Pulmonary artery endothelial cell (primary cell): ENCODE results near the gene CHRNA10. TPM values are rescaled to one million over a fixed set of nuclear protein-coding genes. Genes with fewer than 3 reads are reported as not detected.
A peak's percentile ranks its signal among the peaks of the same experiment; 100 is the strongest.

Experiments used
- DNase-seq: peaks from one replicate; pipeline ENCODE4 v3.0.0-alpha.2; 2011; ENCODE audit warnings: low read depth, low spot score
- total RNA-seq: library from RNA; depleted of rRNA; stranded (reverse); fragments of >200 nt; gene quantifications from 2 replicates; pipeline ENCODE4 v1.2.3, GENCODE V29; 2014

Gene CHRNA10, protein sequence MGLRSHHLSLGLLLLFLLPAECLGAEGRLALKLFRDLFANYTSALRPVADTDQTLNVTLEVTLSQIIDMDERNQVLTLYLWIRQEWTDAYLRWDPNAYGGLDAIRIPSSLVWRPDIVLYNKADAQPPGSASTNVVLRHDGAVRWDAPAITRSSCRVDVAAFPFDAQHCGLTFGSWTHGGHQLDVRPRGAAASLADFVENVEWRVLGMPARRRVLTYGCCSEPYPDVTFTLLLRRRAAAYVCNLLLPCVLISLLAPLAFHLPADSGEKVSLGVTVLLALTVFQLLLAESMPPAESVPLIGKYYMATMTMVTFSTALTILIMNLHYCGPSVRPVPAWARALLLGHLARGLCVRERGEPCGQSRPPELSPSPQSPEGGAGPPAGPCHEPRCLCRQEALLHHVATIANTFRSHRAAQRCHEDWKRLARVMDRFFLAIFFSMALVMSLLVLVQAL
- 0.33 and 0.78 TPM in 2 replicates for total RNA-seq

DNA sequence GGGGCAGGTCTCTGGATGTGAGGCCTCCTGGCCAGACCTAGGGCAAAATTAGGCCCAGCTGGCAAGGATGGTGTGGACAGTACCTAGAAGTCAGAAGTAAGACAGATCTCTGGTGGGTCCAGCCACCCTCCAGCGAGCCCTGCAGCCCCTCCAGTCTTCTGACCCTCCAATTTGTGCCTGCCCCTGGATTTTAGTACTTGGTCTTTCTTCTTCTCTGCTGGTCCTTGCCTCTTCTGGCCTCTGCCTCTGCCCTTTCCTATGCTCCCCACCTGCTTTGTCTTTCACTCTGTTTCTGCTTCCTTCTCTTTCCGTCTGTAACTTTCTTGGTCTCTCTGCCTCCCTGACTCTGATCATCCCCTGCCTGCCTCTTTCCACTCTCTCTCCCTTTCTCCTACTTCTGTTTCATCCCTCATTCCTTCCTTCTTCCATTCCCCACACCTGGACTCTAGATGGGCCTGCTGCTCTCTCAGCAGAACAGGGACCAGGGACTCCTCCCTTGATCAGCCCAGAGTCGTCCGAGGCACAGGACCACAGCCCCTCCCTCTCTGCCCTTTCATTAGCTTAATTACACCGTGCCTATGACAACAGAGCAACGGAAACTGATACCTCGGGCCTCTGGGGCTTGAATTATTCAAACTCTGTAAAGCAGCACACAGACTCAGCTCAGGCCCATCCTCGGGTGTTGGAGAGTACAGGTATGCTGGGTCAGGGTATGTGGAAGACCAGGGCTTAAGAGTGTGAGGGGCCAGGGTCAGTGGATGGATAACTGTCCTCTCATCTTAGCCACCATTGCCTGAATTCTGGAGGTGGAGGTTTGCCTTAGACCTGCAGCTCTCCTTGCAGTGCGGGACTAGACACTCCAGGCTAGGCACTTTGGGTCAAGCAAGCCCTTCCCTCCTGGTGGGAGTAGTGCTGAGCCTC lies at the start of gene CHRNA10:
CHRNA10 (minus strand) TSS at position 51 of the 921 bp plus-strand sequence. CDS start 72 bp downstream, outside the sequence.
- DNase-seq = no peak

DNA sequence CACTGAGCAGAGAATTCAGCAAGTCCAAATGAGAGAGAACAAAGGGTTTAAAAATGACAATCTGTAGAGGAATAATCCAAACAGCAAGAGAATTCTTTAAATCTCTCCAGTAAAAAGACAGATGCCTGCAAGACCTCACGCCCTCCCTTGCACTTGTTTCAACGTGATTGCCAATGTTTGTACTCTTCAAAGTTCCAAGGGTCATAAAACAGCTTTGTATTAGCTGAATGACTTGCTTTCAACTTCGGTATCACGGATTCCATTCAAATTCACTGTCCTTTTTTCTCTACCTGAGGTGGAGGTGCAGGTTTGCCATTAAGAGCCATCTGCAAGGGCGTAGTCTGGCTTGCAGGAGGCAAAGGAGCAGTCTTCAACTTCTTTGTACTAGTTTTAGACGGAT lies 41.1 kb upstream of the CHRNA10 start:
- DNase-seq = no peak

DNA sequence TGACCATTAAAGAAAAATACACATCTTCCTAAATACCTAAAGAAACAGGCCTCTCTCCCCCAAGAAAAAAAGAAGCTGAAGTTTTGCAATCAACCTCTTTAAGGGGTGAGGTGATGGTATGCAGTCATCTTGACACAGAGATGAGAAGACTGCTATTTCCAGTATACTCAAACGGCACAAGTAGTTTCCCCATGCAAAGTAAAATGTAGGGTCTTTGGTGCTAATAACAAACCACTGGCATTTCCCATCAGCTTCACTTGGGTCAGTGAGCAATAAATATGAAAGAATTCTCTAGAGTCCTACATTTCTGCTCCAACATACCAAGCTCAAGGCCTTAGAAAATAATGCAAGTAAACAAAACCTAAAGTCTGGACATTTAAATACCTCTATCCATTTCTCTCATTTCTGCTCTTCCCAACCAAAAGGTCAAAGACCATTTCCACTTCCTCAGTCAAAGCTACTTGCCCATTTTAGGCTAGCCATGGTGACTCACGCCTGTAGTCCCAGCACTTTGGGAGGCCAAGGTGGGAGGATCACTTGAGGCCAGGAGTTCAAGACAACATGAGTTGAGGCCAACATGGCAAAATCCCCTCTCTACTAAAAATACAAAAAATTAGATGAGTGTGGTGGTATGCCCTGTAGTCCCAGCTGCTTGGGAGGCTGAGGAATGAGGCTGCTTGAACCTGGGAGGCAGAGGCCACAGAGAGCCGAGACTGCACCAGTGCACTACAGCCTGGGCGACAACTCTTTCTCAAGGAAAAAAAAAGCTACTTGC lies 39.5 kb upstream of the CHRNA10 start:
- no peak for DNase-seq

DNA sequence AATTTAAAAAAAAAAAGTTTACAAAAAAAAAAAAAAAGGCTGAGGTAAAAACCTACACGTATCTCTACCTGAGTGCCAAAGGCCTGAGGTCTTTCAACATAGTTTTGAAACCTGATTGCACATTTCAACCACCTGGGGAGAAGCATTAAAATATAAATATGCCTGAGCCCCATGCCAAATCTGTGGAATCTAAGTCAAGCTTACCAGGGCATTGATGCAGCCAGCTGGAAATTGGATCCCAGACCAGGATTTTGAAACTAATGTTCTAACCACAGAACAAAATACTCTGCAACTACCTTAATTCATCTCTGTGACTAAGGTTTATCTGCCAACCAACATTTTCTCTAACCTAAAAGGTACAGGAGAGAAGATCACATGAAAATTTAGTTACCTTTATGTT lies 38.8 kb upstream of the CHRNA10 start:
- DNase-seq = no peak

DNA sequence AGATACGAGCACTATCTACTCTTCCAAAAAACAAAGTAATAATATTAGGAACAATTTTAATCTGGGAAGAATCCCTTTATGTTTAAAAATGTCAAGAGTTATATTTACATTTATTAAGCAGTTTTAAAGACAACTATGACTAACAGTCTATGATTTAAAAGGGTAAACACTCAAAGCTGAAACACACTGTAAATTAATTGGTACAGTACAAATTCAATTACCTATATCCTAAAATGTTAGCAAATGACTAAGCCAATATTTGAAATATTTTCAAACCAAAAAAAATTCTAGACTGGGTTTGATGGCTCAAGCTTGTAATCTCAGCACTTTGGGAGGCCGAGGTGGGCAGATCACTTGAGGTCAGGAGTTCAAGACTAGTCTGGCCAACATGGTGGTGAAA lies 36.0 kb upstream of the CHRNA10 start:
- no peak for DNase-seq

DNA sequence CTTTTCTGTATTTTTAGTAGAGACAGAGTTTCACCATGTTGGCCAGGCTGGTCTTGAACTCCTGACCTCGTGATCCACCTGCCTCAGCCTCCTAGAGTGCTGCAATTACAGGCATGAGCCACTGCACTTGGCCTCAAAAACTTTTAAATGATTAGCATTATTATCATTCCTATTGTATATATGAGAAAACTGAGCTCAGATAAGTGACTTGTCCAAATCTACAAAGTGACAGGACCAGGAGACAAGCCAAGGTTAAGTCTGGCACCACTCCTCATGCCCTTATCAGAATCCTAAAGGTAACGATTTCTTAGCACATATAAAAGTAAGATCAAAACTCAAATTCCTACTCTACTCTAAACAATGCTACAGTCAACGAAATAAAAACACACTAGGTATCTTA lies 32.2 kb upstream of the CHRNA10 start:
- no peak for DNase-seq

DNA sequence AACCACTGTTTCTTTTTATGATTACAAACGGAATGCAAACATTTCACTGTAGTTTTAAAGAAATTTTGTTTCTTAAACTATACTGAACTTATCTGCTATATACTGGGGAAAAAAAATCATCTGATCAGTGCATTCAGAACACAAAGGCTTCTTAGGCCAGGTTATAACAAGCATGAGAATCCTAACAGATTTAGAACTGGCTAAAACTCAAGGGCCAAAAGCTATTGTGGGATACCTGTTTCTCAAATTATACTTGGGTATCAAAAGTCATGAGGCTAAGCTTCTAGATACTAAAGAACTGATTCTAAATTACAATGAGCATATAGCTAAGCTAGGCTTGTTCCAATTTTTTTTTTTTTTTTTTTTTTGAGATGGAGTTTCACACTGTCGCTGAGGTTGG lies 29.7 kb upstream of the CHRNA10 start:
- DNase-seq = no peak

DNA sequence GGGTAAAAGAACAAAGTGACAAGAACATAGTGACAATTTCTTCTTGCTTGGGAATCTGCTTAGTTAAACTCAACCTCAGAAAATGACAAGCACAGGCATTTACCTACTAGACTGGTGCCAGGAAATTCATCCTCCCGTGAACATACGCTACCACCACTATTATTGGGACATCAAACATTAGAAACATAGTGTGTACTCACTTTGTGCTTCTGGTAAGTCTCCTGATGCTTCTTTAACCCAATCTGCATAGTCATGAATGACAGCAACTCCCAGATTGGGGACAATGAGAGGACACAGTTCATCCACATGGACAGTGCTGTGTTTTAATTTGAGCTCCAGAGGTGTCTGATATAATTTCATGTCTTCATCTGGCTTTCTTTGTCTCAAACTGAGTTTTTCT lies 29.2 kb upstream of the CHRNA10 start:
- DNase-seq = no peak

DNA sequence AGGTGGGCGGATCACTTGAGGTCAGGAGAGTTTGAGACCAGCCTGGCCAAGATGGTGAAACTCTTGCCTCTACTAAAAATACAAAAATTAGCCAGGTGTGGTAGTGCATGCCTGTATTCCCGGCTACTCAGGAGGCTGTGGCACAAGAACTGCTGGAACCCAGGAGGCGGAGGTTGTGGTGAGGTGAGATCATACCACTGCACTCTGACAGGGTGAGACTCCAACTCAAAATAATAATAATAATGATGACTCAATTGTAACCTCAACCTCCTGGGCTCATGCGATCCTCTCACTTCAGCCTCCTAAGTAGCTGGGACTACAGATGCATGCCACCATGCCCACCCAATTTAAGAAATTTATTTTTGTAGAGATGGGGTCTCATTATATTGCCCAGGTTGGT lies 15.6 kb upstream of the CHRNA10 start:
- no peak for DNase-seq

DNA sequence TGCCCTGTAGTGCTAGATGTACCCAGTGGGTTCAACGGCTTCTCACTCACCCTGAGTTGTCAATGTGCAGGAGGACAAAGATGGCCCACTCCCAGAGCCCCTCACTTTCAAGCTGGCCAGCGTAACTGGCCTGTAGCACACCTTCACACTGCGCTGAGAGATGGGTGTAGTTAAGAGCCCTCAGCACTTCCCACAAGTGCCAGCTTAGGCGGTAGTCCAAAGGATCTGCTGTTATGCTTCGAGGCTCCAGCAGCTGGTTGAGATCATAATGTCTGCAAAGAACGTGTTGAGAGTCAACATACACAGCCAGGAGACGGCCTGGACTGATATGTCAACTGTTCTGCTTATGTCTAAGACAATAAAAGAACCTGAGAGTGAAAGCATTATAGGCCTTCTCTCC lies 14.7 kb upstream of the CHRNA10 start:
- no peak for DNase-seq

DNA sequence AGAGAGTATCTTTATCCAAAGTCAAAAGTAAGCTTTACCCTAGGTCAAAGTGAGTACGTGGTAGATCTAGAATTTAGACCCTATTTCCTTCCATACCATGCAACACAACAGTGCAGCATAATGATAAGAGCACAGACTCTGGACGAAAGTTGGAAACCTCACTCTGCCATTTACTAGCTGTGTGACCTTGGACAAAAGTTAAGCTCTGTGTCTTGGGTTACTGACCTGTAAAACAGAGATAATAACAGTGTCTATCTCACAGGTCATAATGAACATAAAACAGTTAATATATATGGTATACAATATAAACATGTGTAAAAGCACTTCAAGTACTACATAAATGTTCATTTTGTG lies 13.6 kb upstream of the CHRNA10 start:
- no peak for DNase-seq

DNA sequence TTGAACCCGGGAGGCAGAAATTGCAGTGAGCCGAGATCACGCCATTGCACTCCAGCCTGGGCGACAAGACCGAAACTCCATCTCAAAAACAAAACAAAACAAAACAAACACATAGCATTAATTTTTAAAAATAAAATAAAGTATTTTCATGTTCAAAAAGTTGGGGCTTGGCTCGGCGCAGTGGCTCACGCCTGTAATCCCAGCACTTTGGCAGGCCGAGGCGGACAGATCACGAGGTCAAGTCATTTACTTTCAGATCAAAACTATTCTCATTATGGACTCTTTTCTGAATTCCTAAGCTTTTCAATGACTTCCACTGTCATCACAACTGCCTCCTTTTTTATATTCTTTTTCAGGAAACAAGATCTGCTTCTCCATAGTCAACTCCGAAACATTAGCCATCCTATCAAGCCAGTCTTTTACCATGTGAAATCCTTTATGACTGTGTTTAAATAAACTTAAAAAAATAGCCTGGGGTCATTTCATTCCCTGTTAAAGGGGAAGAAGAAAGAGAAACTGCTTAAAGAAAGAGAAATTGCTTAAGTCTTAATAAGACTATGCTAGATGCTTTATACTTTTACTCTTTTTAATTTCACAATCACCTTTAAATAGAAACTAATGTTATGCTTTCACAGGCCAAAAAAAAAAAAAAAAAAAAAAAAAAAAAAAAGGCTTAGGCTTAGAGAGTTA lies 13.1 kb upstream of the CHRNA10 start:
- DNase-seq = no peak

DNA sequence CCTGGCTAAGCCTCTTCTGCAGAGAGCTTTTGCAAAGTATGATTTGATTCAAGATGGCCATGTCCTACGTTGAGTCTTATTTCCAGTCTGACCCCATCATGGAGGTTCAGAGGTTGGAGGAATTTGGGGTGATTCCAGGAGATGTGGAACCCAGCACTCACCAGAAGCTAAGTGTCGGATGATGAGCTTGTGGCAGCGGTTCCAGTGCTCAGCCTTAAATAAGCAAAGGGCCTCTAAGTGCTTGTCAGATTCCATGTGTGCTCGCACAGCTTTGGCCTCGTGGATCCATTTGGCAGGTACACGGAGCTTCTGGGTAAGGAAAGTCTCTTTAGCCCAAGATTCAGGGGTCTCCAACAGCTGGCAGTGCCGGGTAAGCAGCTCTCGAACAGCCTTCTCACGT lies 11.9 kb upstream of the CHRNA10 start:
- DNase-seq = no peak

DNA sequence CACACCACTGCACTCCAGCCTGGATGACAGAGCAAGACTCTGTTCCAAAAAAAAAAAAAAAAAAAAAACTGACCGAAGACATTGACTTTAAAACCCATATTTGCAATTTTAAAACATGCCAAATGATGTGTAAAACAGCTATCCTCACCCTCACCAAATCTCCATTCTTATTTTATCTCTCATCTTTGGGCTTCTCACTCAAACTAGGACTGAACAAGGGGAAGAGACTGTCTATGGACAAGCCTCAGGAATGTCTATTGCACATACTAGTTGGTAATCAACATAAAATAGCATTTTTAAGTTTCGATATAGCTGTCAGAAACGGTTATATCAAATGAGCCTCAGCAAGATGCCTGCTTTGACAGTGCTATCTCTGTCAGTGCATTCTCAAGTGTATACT lies 7.9 kb upstream of the CHRNA10 start:
- DNase-seq = no peak

DNA sequence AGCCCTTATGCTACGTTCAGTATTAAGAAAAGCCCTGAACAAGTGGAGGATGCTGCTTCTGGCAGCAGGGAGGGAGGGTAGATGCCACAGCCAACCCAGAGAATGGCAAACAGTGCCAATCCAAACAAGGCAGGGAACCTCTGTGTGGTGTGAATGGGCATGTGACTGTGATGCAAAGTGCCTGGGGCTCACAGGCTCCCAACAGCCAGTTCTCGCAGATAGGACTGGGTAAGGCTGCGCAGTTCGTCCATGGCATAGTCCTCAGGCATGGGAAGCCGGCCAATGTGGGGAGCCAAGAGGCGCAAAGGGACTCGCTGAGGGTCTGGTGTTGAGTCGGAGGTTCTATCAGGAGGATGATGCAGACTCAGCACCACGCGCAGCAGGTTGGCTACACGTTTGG lies 4.8 kb upstream of the CHRNA10 start:
- no peak for DNase-seq

DNA sequence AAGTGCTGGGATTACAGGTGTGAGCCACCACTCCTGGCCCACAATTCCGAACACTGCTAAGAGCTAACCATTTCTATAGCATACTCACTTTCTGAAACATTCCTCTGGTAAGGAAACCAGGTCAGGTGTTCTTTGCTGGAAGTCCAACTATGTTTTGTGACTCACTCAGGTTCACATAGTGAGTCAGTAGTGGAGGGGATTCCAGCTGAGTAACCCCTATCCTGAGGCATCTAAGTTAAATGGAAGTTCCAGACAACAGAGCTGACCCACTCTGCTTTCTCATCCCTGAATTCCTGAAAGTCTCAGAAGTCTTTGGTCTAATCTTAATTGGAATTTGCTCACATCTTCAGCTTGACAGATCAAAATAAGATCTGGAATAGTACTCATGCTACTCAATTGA lies 3.0 kb upstream of the CHRNA10 start:
- DNase-seq = peak; percentile 11

DNA sequence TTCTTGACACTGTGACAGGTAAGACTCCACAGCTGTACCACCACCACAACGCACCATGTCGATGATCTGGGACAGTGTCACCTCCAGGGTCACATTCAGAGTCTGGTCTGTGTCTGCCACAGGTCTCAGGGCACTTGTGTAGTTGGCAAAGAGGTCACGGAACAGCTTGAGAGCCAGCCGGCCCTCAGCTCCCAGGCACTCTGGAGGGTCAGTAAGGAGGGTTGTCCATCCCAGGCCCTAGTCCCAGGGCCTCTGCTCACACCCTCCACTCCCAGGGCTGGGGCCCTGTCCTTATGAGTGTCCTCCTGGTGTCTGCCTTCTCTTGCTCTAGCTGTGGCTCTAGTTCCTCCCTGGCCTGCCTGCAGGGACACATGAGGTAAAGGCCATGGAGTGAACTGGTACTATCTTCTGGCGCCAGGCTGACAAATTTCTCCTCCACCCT lies 1.4 kb downstream of the CHRNA10 start:
- DNase-seq = no peak

DNA sequence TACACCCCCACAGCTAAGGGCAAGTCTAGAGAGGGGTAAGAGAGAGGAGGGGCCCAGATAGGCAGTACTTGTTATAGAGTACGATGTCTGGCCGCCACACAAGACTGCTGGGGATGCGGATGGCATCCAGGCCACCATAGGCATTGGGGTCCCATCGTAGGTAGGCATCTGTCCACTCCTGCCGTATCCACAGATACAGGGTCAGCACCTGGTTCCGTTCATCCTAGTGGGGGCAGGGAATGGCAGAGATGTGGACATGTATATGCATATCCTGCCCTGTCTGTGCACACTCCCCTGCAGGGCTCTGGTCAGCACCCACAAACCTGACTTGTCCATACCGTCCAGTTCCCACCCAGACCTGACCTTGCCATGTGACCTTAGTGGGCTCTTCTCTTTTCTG lies 2.1 kb downstream of the CHRNA10 start:
- no peak for DNase-seq

DNA sequence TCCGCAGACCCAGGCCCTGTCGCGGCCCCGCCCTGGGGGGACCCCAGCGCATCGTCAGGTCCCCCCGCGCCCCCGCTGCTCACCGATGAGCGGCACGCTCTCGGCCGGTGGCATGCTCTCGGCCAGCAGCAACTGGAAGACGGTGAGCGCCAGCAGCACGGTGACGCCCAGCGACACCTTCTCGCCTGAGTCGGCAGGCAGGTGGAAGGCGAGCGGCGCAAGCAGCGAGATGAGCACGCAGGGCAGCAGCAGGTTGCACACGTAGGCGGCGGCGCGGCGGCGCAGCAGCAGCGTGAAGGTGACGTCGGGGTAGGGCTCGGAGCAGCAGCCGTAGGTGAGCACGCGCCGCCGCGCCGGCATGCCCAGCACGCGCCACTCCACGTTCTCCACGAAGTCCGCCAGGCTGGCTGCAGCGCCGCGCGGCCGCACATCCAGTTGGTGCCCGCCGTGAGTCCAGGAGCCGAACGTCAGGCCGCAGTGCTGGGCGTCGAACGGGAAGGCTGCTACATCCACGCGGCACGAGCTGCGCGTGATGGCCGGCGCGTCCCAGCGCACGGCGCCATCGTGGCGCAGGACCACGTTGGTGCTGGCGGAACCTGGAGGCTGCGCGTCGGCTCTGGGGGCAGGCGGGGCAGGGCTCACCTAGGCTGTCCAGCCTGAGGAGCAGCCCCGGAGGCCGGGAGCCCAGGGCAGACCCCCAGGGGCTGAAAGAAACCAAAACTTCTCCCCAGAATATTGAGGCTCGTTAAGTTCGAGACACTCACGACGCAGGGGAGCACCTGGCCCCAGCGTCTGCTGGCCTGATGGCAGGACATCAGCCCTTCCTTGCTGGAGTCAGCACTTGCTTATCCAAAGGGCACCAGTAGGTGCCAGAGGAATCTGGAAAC lies 3.8 kb downstream of the CHRNA10 start:
- DNase-seq = no peak

DNA sequence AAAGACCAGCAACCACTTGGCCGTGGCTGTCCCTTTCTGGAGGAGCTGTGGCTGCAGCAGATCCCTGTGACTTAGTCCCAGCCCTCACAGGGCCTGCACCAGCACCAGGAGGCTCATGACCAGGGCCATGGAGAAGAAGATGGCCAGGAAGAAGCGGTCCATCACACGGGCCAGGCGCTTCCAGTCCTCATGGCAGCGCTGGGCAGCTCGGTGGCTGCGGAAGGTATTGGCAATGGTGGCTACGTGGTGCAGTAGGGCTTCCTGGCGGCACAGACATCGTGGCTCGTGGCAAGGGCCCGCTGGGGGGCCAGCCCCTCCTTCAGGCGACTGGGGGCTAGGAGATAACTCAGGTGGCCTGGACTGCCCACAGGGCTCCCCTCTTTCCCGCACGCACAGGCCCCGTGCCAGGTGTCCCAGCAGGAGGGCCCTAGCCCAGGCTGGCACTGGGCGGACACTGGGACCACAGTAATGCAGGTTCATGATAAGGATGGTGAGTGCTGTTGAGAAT lies 5.1 kb downstream of the CHRNA10 start:
- no peak for DNase-seq
